Spleen (tissue), 11 donors: ENCODE results near the gene SORCS2. TPM values are rescaled to one million over a fixed set of nuclear protein-coding genes. Genes with fewer than 3 reads are reported as not detected.

Experiments used
- DNase-seq: peaks from one replicate; pipeline ENCODE4 v3.0.0-alpha.2; 2020
- H3K27ac ChIP-seq, 8 donors: fragments of 200-600 bp; sonication (generic) in 7 of 8; 1 replicate in 4 of 8; 2 replicates in 4 of 8; pipeline versions ENCODE4 v1.5.0 to v1.8.0; 2016 to 2021; ENCODE audit warnings: inconsistent platforms in 4 of 8, mild to moderate bottlenecking in 4 of 8, moderate library complexity in 1 of 8
- H3K27me3 ChIP-seq, 7 donors: fragments of 200-600 bp; sonication (generic) in 6 of 7; replicated peaks in 1 of 7; 1 replicate in 4 of 7; 2 replicates in 3 of 7; pipeline versions ENCODE4 v1.5.0 to v1.8.0; 2016 to 2021; ENCODE audit warnings: inconsistent platforms in 3 of 7, mild to moderate bottlenecking in 1 of 7
- H3K36me3 ChIP-seq, 6 donors: fragments of 200-600 bp; sonication (generic) in 5 of 6; 1 replicate in 4 of 6; 2 replicates in 2 of 6; pipeline versions ENCODE4 v1.5.0 to v1.8.0; 2016 to 2021; ENCODE audit warnings: inconsistent platforms in 2 of 6
- H3K4me1 ChIP-seq, 6 donors: fragments of 200-600 bp; sonication (generic) in 5 of 6; 1 replicate in 3 of 6; 2 replicates in 3 of 6; pipeline versions ENCODE4 v1.5.0 to v1.8.0; 2016 to 2021; ENCODE audit warnings: inconsistent platforms in 3 of 6
- H3K4me3 ChIP-seq, 8 donors: fragments of 200-600 bp; sonication (generic) in 7 of 8; 1 replicate in 4 of 8; 2 replicates in 4 of 8; pipeline versions ENCODE4 v1.5.0 to v1.8.0; 2016 to 2021; ENCODE audit warnings: inconsistent platforms in 4 of 8, mild to moderate bottlenecking in 4 of 8, moderate library complexity in 2 of 8
- H3K9me3 ChIP-seq, 8 donors: fragments of 200-600 bp; sonication (generic) in 7 of 8; 1 replicate in 4 of 8; 2 replicates in 4 of 8; pipeline versions ENCODE4 v1.5.0 to v1.8.0; 2016 to 2021; ENCODE audit warnings: inconsistent platforms in 4 of 8
- POLR2A ChIP-seq, 3 donors: fragments of 450-650 bp; IDR thresholded peaks; one replicate each; pipeline ENCODE4 v1.5.1; 2017; ENCODE audit warnings: antibody characterized with exemption in 3 of 3, mild to moderate bottlenecking in 1 of 3
- POLR2AphosphoS5 ChIP-seq, 3 donors: sonication (generic); formaldehyde crosslinking; IDR thresholded peaks; one replicate each; pipeline ENCODE4 v1.5.1; 2017; ENCODE audit warnings: antibody characterized with exemption in 3 of 3
- WGBS, 5 donors: extraction: QIAGEN DNeasy Blood & Tissue Kit in 3 of 5; methylation state at CpG; one replicate each; pipeline versions ENCODE4 v1.1.5 to v1.1.7; 2013 to 2018; 5-methylcytosine and 5-hydroxymethylcytosine counted together
- intact Hi-C: fragments of 100-400 bp; cut with DNase I; formaldehyde crosslinking; loops from one replicate; pipeline ENCODE4 v1.15.0; 2023; ENCODE audit warnings: low total_unique reads
- polyA plus RNA-seq, 3 donors: library from polyadenylated mRNA; stranded (reverse); fragments of 200-250 nt; gene quantifications; one replicate each; pipeline ENCODE4 v1.2.1, GENCODE V29; 2013
- total RNA-seq, 7 donors: library from RNA; depleted of rRNA in 3 of 7; stranded (reverse); fragments of >200 nt in 3 of 7; fragmentation: NEBNext Ultra II Directional in 4 of 7; extraction: Animal tissue kit (Norgen Biotek cat#: 25700) in 4 of 7; gene quantifications; one replicate each; pipeline versions ENCODE4 v1.1.0 to v1.2.1, GENCODE V29; 2016 to 2021
- TF ChIP-seq, protein P1 (sequence below), 11 experiments: fragments of 200-600 bp in 7 of 11; fragments of 450-650 bp in 4 of 11; sonication (generic) in 4 of 11; IDR thresholded peaks in 8 of 11; conservative IDR thresholded peaks in 3 of 11; 1 replicate in 7 of 11; 2 replicates in 4 of 11; pipeline versions ENCODE4 v1.4.0 to v1.8.0; 2016 to 2021; ENCODE audit warnings: antibody characterized with exemption in 11 of 11, inconsistent platforms in 4 of 11, mild to moderate bottlenecking in 1 of 11
- donor health status: healthy with polysubstance abuse.
- donor health status: DM: no; HTN: no; CAD: no; lungs with moderate emphysema.
- donor health status: DM: no; HTN: no; CAD: no.
- donor health status: Bipolar disorder and iron deficiency.
- donor health status: healthy.
- donor health status: DM: no; HTN: no; CAD: no.
- donor health status: DM: yes; HTN: yes; CAD: no.

The SORCS2 gene
- total and polyA plus RNA-seq, 10 donors = 0.33 to 1.6 (median 0.60) TPM

DNA sequence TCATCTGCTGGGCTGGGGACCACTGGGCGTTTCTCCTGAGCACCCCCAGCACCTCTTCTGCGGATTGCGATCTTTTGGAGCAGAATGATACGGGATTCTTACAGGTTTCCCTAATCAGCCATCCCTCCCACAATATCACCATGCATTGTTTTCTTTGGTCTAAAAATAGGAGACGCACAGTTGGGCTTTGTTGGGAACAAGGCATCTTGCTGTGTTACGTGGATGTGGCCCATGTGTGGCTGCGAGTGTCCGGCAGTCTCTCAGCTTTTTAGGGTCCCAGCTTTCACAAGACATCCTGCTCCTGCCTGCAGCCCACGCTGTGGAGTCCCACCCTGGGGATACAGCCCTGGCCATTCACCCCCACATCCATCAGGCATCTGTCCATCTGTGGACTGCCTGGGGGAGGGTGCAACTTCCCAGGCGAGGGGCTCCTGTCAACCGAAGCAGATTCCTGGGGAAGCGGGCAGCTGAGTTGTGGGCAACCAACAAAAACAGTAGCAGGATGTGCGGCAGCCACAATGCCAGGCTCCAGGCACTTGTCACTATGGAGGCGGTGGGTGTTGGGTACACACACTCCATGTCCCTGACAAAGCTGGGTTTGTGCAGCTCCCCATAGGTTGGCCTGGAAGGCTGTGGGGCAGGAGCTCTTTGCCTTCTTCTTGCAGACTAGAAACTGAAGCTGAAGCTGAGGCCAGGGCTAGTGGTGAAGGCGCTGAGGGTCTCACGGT lies 427.9 kb downstream of the SORCS2 start:
- TF ChIP-seq, protein P1, sequence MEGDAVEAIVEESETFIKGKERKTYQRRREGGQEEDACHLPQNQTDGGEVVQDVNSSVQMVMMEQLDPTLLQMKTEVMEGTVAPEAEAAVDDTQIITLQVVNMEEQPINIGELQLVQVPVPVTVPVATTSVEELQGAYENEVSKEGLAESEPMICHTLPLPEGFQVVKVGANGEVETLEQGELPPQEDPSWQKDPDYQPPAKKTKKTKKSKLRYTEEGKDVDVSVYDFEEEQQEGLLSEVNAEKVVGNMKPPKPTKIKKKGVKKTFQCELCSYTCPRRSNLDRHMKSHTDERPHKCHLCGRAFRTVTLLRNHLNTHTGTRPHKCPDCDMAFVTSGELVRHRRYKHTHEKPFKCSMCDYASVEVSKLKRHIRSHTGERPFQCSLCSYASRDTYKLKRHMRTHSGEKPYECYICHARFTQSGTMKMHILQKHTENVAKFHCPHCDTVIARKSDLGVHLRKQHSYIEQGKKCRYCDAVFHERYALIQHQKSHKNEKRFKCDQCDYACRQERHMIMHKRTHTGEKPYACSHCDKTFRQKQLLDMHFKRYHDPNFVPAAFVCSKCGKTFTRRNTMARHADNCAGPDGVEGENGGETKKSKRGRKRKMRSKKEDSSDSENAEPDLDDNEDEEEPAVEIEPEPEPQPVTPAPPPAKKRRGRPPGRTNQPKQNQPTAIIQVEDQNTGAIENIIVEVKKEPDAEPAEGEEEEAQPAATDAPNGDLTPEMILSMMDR (IDR thresholded peaks at IDR 0.05 in 8 of 11, conservative IDR thresholded peaks at IDR 0.05 in 3 of 11) = no peak
- TF ChIP-seq POLR2AphosphoS5 (IDR thresholded peaks at IDR 0.05) = no peak
- TF ChIP-seq POLR2A (IDR thresholded peaks at IDR 0.05) = no peak
- H3K4me1 ChIP-seq = no peaks in the 10 kb centered on the region
- H3K4me3 ChIP-seq = no peak overlapping the region
- WGBS, 5 donors = 45 to 58% (median 54%) methylated on average over 13 to 16 of the region's 16 CpGs
- H3K9me3 ChIP-seq = no peaks in the 10 kb centered on the region
- H3K27ac ChIP-seq = no peak overlapping the region
- DNase-seq = no peak
- intact Hi-C loops = no loop called here
- peaks cover 0 to 58% (median 0%) of the 10 kb centered on the region in 7 donors for H3K27me3 ChIP-seq
- H3K36me3 ChIP-seq = no peaks in the 10 kb centered on the region

DNA sequence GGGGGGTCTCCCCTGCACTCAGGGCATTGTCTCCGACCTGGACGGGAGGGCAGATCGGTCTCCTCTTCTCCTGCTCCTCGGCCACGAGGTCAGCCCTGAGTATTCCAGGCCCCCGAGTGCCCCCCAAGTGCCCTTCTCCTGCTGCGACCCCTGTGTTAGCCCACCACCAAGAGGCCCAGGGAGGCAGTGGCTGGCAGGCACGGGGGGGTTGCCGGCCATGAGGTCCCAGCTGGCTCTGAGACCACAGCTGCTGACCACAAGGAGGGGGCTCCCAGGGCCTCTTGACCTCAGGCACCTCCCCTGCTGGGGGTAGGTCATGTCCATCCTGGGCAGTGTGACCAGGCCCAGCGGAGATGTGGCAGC lies 428.5 kb downstream of the SORCS2 start:
- H3K9me3 ChIP-seq = no peaks in the 10 kb centered on the region
- intact Hi-C loops = no loop called here
- H3K27me3 ChIP-seq = peaks cover 0 to 58% (median 0%) of the 10 kb centered on the region in 7 donors
- H3K4me1 ChIP-seq = no peaks in the 10 kb centered on the region
- H3K4me3 ChIP-seq = no peak overlapping the region
- no peak for DNase-seq
- no peaks in the 10 kb centered on the region for H3K36me3 ChIP-seq
- H3K27ac ChIP-seq = no peak overlapping the region
- TF ChIP-seq, protein P1 (IDR thresholded peaks at IDR 0.05 in 8 of 11, conservative IDR thresholded peaks at IDR 0.05 in 3 of 11) = no peak
- no peak for TF ChIP-seq POLR2AphosphoS5 (IDR thresholded peaks at IDR 0.05)
- TF ChIP-seq POLR2A (IDR thresholded peaks at IDR 0.05) = no peak
- 50 to 78% (median 61%) methylated on average over 6 to 10 of the region's 10 CpGs for WGBS, 5 donors

DNA sequence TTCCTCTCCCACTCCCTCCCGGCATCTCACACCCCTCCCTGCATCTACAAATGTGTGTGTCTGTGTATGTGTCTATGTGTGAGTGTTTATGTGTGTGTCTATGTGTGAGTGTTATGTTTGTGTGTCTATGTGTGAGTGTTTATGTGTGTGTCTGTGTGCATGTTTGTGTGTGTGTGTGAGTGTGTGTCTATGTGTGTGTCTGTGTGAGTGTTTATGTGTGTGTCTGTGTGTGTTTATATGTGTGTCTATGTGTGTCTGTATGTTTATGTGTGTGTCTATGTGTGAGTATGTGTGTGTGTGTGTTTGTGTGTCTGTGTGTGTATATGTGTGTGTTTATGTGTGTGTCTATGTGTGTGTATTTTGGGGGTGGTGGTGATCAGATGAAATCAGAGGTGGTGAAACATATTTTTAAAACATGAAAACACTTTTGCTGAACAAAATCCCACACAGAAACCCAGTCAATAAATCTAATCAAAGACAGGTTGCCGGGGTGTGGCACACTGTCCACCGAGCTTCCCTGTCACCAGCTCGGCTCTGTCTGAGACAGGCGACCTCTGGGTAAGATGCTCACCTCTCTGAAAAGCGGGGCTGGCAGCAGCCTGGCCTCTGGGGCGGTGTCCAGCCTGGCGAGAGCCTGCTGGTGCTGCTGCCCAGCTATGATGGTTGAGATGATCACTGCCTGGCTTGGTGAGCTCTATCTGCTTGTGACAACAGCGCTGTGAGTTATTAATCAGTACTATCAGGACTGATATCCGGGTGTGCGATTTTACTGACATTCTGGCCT lies 429.1 kb downstream of the SORCS2 start:
- no peaks in the 10 kb centered on the region for H3K4me1 ChIP-seq
- H3K4me3 ChIP-seq = no peak overlapping the region
- no peaks in the 10 kb centered on the region for H3K9me3 ChIP-seq
- no peaks in the 10 kb centered on the region for H3K36me3 ChIP-seq
- no peak overlapping the region for H3K27ac ChIP-seq
- peaks cover 0 to 58% (median 0%) of the 10 kb centered on the region in 7 donors for H3K27me3 ChIP-seq
- TF ChIP-seq, protein P1 (IDR thresholded peaks at IDR 0.05 in 8 of 11, conservative IDR thresholded peaks at IDR 0.05 in 3 of 11) = no peak
- TF ChIP-seq POLR2A (IDR thresholded peaks at IDR 0.05) (no peak), POLR2AphosphoS5 (IDR thresholded peaks at IDR 0.05) (no peak)
- DNase-seq = no peak
- WGBS, 5 donors = 76 to 85% (median 79%) methylated on average over 11 of the region's 11 CpGs
- intact Hi-C loops = no loop called here

DNA sequence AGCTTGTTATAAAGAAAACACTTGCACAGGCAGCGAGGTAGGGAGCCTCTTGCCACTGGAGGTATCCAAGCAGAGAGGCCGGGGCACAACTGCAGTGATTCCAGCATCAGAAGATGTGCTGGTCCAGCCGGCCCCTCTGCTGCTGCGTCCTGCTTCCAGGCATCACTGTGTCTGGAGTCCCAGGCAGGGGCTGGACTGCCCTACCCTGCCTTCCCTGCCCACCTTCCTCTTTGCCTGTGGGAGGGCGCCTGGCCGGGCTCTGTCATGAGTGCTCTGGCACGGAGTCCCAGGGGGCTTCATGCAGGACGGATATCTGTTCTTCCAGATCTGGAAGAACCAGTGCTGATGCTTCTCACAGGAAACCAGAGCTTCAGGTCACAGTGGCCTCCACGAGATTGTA lies 430.0 kb downstream of the SORCS2 start:
- Histone ChIP-seq H3K27me3 (peaks cover 0 to 58% (median 0%) of the 10 kb centered on the region in 7 donors), H3K36me3 (no peaks in the 10 kb centered on the region), H3K4me1 (no peaks in the 10 kb centered on the region), H3K27ac (no peak overlapping the region), H3K9me3 (no peaks in the 10 kb centered on the region), H3K4me3 (no peak overlapping the region)
- TF ChIP-seq POLR2A (IDR thresholded peaks at IDR 0.05) (no peak), POLR2AphosphoS5 (IDR thresholded peaks at IDR 0.05) (no peak)
- TF ChIP-seq, protein P1 (IDR thresholded peaks at IDR 0.05 in 8 of 11, conservative IDR thresholded peaks at IDR 0.05 in 3 of 11) = no peak
- no peak for DNase-seq
- intact Hi-C loops = no loop called here
- 74 to 81% (median 76%) methylated on average over 9 of the region's 9 CpGs for WGBS, 5 donors
